Stimulated activated CD8-positive, alpha-beta memory T cell treated with anti-CD3 and anti-CD28 coated beads, Interleukin-15, amount 100 ng/mL, for 24 hours (primary cell): ENCODE results near the gene RHBDD1.

ENCODE experiments used
- DNase-seq: peaks from one replicate; pipeline ENCODE4 v3.0.0-alpha.2; 2020; ENCODE audit warnings: low read depth

Gene RHBDD1

DNA sequence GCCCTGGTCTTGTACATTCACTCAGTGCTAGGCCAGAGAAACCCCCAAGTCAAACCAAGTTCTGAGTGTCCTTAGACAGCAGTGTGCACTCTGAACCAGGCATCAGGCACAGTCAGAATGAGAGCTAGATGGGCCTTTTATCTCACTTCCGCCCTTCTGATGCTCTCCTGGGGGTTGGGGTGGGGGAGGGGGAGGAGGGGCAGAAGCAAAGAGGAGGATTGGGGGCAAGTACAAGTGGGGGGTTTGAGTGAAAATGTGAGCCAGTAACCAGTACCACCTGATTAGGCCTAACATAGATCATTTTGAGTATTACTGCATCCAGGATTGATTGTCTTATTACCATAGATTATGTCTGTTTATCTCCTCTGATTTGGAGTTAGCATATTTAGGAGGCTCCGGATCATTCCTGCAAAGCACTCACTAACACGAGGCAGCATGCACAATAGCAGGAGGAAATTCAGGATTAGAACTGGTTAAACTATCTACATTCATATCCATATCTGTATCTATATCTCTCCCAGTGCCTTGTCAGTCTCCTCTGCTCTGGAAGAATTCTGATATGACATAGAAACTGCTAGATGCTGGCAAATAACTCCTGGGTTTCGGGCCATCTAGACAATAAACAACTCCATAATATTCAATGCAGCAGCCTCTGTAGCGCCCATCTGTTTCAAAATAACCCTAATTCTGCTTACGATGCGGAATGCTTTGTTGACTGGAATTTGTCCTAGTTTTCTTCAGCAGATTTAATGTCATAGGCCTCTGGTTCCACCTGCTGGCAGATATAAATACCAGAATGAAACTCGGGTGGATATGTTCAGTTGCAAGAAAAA is 149.1 kb downstream of the RHBDD1 start:
- DNase-seq, result no peak

DNA sequence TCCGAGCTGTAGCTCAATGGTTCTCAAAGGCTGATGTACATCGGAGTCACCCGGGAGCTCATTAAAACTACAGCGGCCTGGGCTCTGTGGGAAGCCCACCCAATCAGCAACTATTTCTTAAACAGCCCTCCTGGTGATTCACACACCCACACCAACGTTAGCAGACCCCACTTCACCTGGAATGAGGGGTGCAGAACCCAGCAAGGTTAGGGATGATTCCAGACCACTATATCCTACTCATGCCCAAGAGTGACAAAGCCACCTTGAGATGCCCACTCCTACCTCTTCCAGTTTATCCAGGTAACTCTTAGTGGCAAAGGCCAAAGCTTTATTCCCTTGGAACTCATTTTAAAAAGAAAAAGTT is 149.7 kb downstream of the RHBDD1 start:
- DNase-seq, result no peak

DNA sequence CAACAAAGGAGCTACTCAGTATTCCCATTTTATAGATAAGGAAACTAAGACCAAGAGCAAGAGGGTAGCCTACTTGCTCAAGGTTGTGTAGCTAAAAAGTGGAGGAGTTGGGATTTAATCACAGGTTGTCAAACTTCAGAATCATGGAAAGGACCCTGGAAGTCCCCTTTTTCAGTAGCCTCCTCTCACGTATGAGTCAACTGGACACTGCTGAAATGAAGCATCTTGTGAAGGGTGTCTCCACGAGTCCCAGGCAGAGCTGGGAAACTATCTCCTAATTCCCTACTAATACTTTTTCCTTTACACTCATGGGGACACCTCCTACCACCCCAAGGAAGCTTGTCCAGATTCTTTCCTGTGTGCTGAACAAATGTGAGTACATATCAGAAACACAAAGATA is 155.8 kb downstream of the RHBDD1 start:
- DNase-seq, result no peak

DNA sequence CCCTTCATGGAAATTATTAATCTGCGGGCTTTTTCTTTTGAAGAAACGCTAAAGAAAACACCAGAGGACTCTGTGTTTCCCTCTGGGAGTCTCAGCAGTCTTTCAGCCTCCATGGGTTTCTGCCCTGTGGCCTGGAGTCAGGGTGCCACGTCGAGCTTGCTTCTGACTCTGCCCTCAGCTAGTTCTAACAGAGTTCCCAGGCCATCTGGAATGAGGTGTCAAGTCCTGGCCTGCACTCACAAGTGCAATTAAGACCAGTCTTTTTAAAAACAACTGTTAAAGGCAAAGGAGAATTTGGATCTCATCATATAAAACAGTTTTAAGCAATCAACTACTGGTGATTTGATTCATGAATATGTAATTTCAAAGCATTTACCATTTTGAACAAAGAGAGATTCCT is 157.3 kb downstream of the RHBDD1 start:
- no peak for DNase-seq

DNA sequence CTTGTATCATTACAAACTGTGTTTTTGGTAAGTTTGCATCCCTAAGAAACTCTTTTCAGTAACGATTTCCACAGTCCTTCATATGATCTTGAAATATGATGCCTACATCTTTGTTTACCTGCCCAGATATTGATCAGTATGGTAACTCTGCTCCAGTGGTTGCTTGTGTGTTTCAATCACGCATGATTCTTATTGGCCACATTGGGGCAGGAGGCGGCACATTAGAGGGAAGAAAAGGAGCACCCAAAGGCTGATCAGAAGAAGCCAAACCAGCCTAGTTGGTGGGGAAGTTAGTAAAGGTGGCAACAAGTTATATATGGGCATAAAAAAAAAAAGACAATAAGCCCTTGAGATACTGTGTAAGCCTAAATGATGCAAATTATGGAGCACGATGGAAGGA is 158.9 kb downstream of the RHBDD1 start:
- DNase-seq, result no peak

DNA sequence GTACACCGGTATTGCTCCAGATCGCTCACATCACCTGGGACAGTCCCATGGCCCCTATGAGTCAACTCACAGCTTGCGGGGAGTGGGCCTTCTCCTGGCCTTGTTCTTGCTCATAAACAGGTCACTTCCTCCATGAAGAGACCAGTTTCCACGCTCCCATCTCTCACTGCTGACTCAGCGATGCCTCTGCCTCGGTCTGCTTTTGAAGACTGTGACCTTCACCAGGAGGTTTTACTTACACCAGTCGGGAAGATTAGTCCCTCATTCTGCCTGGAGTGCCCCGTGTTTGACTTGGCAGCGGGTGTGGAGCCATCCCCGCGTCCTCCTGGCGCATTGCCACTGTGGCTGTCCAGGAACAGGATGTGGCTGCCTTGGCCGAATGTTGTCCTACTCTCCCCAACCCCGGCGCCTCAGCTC is 159.8 kb downstream of the RHBDD1 start:
- no peak for DNase-seq

DNA sequence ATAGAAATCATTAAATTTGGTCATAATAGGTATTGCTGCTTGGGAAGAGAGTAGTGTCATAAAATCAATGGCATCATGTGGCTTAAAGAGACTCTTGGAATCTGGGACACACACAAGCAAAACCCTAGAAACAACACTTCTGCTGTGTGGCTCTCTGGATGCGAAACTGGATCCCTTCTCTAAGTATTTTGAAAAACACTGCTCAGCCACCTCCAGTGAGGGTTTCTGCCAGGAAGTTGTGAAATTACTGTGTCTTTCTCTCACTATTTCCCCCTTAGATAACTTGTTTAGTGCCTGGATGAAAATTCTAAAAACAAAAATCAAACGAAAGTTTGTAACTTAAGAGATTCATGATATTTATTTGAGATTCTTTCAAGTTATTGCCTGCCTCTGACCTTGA is 163.8 kb downstream of the RHBDD1 start:
- no peak for DNase-seq

DNA sequence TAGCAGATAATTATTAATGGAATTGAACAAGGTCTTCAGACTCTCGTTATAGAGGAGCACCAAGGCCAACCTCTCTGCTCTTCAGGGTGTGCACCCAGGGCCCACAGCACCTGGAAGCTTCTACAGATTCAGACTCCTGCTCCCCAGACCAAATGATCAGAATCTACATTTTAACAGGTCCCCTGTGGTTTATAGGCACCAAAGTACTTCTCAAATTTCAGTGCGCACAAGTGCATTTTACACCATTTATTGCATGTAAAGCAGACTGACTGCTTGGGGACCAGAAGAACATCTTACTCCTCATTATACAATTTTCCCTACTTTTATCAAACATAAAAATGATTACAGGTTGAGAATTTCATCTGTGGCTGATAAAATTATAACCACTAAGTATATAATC is 164.3 kb downstream of the RHBDD1 start:
- no peak for DNase-seq

DNA sequence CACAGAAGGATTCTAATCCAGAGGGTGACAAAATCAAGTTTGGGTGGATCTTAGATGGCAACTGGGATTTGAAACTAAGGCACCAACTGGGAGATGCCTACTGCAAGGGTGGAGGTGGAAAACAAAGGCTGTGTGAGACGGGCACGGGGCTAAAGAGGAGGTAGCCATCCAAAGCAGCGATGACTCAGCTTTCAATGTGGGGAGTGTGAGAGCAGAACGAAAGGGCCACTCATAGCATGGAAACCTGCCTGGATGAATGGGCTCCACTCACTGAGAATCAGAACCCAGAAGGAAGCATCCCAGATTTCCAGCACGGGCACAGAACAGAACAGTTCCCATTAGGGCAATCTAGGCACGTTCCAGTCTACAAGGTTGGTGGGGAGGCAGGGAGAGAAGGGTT is 168.6 kb downstream of the RHBDD1 start:
- DNase-seq, result no peak

DNA sequence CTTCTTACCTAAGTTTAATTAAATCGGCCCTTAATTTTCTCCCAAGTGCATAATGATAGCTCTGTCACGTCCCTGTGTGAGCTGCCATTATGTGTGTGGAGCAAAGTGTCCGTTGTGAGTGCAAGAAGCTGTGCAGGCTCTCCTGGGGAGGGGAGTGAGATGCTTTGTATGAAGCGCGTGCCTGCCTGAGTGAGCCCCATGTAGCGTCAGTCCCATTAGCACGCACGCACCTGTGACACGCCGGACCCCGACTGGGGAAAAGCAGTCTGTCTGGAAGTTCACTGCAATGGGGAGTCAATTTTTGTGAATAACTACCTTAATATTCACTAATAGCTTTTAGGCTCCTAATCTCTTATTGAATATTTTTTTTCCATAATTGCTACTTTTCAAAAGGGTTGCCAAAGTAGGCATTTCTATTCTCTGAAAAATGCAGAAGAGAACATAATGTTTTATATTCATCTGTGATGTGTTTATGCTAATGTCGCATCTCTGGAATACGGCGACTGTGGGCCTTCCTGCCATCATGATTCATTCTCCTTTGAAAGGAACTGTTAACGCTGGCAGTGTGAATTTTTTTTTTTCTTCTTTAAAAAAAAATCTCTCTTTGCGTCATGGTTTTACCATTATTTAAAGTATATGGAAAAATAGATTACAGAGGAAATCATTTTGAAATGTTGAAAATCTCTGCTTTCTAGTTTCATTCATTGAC is 170.5 kb downstream of the RHBDD1 start:
- DNase-seq, result no peak

DNA sequence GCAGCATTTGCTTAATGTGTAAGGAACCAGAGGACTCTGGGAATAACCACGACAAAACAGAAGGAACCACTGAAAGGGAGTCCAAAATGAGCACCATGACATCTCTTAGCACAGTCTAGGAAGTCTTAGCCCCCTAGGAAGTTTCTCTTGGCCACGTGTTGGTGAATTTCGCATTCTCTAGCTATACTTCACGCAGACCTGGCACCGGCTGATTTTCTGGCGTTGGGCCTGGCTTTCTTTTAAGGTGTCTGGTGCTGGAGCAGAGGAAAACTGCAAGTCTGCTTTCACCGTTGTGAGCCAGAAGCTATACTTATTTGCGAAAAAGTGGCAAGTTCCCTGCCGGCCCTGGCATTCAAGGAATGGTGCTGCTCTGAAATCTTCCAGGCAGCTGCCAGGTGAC is 171.3 kb downstream of the RHBDD1 start:
- no peak for DNase-seq

DNA sequence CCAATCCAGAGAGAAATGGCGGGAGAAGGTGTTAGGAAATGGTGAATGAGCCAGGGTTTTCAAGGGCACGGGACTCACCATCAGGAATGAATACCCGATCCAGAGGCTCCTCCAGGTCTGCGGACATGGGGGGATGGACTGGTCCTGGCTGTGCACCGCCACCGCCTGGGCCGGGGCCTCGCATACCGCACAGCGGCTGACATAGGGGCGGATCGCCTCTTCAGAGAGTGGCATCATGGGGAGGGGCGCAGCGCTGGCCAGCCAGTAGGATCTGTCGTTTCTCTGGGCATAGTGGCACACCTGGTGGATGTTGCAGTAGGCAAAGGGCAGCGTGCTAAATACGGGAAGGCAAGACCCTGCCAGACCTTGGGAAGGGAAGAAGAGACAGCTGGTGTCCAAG is 172.1 kb downstream of the RHBDD1 start:
- DNase-seq, result no peak

DNA sequence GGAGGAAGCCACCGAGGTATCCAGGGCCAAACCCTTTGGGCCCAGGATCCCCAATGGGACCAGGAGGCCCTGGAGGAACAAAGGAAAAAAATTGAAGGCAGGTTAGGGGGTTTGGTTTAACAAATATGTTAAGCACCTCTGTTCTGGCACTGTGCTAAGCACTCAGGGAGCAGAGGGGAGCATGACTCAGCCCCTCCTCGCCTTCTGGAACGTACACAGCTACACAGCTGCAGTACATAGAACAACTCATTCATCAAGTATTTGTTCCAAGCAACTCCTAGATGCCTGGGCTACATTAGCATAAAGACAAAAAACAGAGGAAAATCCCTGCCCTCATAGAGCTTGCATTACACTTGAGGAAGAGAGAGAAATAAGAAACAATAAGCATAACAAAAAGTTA is 174.6 kb downstream of the RHBDD1 start:
- DNase-seq, result no peak

DNA sequence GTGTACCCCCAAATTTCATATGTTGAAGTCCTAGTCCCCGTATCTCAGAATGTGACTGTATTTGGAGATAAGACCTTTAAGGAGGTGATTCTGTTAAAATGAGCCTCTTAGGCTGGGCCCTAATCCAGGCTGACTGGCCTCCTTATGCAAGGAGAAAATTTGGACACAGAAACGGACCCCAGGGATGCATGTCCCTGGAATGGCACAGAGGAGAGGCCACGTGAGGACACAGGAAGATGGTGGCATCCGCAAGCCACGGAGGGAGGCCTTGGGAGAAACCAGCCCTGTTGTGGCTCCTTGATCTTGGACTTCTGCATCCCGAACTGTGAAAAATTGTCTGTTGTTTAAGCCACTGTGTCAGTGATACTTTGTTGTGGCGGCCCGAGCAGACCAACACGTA is 177.5 kb downstream of the RHBDD1 start:
- no peak for DNase-seq

DNA sequence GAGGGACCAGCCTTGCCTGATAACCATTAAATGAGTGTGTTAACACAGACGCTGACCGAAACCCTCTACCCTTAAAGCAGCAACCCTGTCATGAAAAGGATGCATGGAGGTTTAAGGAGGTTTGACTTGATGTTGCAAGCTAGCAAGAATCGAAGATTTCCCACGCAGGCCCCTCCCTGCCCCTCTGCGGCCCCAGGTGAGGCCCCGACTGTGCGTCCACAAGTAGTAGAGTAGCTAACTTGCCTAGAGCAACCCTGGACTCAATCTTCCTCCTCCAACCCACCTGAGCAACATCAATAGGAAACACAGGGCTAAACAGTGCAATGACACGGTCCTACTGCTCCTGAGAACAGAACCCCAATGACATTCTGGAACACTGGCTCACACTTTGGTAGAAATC is 178.0 kb downstream of the RHBDD1 start:
- DNase-seq, result no peak

DNA sequence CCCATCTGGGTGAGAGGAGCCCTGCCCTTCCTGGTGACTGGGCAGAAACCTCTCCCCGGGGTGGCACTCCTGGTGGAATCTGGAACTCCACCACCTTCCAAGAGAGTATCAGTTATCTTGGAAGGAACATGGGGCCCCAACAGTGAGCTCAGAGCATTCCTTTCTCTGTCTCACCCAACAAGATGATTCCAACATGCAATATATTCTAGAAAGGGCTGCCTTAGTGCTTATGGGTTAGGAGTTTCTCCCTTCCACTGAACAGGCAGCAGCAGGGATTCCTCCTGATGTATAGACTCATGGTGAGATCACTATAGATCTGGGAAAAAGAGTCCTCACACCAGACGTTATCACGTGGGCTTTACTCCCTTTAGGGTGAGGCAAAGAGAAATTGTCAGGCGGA is 181.0 kb downstream of the RHBDD1 start:
- no peak for DNase-seq

DNA sequence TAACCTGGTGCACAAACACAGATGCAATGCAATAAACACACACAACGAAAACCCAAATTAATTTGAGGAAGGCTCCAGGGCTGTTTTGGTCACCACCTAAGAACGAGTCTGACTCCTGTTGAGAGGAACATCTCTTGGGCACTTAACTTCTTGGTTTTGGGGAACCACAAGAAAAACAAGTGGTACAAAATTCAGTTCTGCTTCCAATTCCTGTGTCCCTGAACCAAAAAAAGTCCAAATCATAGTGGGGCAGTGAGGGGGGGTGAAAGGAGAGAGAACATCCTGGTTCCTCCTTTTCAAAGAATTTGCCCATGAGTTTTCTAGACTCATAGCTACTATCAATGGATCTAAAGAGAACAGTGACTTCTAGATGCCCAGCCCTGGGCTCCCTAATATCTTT is 184.6 kb downstream of the RHBDD1 start:
- DNase-seq, result no peak

DNA sequence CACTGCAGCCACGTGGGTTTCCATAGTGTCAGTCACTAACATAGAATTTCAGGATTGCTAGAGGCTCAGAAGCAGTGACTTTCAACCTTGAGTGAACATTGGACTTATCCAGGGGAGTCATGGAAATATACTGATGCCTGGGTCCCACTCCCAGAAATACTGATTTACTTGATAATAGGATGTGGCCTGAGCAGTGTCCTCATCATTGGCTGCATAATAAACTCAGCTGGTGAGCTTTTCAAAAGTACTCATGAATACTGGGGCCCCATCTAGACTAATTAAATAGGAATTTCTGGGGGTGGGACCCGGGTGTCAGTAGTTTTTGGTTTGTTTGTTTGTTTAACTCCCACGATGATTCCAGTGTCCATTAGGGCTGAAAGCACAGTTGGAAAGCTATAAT is 186.8 kb downstream of the RHBDD1 start:
- no peak for DNase-seq

DNA sequence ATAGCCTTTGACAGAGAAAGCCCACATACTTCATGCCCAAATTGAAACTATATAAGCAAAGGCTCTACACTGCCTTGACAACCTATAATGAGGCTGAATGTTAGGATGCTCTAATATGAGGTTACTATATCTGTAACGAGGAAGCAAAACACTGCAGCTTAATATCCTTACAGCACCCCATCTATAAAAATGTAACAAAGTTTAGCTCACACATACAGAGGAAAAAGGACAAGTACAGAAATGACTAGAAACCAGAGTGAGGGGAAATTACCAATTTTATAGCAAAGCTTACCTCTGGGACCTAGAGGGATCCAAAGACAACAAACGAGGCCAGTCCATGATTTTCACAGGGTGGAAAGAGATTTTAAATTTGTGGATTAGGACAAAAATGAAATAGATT is 189.7 kb downstream of the RHBDD1 start:
- DNase-seq, result no peak

DNA sequence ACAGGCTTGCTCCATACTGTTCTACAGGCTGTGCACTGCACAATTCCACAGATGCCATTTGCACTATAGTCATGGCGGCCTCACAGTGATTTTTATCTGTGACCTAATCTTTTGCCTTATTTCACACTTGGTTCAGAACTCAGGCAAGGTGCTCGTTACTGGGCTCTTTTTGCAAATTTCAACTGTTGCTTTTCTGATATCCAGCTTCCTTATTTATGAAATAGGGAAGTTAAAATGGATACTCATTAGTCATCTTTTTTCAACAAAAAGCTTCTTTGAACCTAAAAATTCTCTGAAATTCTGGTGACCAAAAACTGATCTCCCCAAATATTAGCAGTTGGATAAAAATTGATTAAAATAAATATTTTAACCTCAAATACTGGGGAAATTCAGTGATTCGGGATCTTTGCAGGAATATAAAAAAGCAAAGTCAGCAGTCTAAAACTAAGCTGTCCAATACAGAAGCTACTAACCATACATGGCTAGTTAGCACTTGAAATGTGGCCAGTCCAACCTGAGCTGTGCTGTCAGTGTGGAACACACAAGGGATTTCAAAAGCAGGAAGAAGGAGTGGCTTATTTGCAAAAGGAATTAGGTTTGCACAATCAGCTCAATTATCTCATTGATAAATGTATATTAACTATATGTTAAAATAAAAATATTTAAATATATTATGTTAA is 193.7 kb downstream of the RHBDD1 start:
- no peak for DNase-seq

DNA sequence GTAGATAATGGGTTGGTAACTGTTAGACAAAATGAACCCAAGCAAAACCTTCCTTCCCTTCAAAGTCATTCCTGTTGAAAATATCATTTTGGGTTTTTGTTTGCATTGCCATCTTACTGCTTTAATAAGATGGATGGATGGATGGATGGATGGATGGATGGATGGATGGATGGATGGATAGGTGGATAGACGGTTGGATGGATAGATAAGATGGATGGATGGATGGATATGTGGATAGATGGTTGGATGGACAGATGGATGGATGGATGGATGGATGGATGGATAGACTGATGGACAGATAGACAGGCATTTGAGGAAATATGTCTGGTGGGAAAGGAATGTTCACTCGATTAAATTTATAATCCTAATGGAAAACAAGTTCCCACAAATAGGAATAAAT is 194.9 kb downstream of the RHBDD1 start:
- no peak for DNase-seq

DNA sequence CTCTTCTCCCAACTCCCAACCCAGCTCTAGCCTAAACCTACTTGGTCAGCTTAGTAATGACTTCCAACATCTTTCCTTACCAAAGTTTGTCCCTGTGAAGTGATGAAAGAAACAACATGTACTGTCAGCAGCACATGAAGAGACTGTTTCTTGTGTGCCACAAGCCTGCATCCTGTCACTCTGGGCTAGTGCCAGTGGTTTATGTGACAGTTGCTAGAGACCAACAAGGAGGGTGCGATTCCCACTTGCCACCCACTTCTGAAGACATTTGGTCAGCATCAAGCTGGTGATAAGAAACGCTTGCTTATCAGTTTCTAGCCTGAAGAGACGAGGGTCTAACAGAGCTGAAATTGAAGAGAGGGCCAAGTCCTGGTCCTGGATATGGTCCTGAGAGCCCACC is 195.5 kb downstream of the RHBDD1 start:
- no peak for DNase-seq

DNA sequence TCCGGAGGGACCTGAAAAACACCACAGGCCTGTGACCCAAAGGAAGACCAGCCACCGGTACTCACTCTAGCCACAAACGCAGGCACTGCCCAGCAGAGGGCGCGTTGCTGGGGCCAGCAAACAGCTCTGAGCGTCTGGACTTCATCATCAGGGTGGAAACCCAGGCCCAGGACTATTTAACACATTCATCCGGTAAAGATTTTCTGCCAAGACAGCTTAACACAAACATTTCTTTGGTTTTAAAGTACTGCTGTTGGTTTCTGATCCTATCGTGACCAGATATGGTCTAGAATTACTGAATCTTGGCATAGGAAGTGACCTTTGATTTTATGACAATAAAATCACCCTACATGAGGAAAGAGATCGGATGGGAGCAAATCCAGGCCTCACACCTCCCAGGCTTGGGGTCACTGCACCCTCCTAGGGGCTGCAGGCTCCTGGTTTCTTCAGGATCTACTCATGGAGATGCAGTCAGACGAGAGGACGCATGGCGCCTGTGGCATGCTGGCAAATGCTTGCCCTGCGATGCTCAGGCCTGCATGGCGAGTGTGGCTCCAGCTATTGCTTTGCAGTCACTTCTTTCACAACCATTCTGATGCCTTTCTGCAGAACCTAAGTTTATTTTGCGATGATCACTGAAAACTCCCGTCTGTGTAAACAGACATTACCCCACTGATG is 197.8 kb downstream of the RHBDD1 start:
- DNase-seq, result no peak
